Smooth muscle cell of the pulmonary artery (primary cell): ENCODE data around the gene HLA-DQA2. TPM values are rescaled to one million over a fixed set of nuclear protein-coding genes. Genes with fewer than 3 reads are reported as not detected.

Experiments
- total RNA-seq: library from RNA; depleted of rRNA; stranded (reverse); fragments of >200 nt; gene quantifications from 2 replicates; pipeline ENCODE4 v1.2.3, GENCODE V29; 2014

The HLA-DQA2 gene
- not detected in 2 replicates for total RNA-seq

GRCh38 chr6:32741031-32741960 is at the start of gene HLA-DQA2:
Gene HLA-DQA2 (plus strand): TSS chr6:32741391. CDS start chr6:32741444, 53 bp downstream.

GRCh38 chr6:32763421-32763820 is 22.2 kb downstream of the HLA-DQA2 start, which contains the start of gene HLA-DQB2:
Gene HLA-DQB2 (minus strand): TSS chr6:32763532. CDS start chr6:32763470, 62 bp downstream.

Other genes with a start within 250 kb of the HLA-DQA2 start
- not detected in 2 replicates for gene HLA-DRB5, start 211.1 kb upstream of the HLA-DQA2 start, total RNA-seq
- 1.3 TPM in 1 of 2 replicates, not detected in the other for gene HLA-DRB1, start 151.5 kb upstream of the HLA-DQA2 start, total RNA-seq
- gene HLA-DQA1, start 104.0 kb upstream of the HLA-DQA2 start, total RNA-seq = 0.20 TPM in 1 of 2 replicates, not detected in the other
- gene HLA-DQB1, start 74.7 kb upstream of the HLA-DQA2 start, total RNA-seq = not detected in 2 replicates
- not detected in 2 replicates for gene HLA-DQB2, start 22.1 kb downstream of the HLA-DQA2 start, total RNA-seq
- 0.10 and 0.20 TPM in 2 replicates for gene HLA-DOB, start 75.6 kb downstream of the HLA-DQA2 start, total RNA-seq
- 19.5 and 33.5 TPM in 2 replicates for gene TAP2, start 97.3 kb downstream of the HLA-DQA2 start, total RNA-seq
- gene PSMB8, start 102.7 kb downstream of the HLA-DQA2 start, total RNA-seq = 33.5 and 35.4 TPM in 2 replicates
- 41.1 and 52.4 TPM in 2 replicates for gene TAP1, start 112.3 kb downstream of the HLA-DQA2 start, total RNA-seq
- gene PSMB9, start 112.8 kb downstream of the HLA-DQA2 start, total RNA-seq = 13.4 and 23.3 TPM in 2 replicates
- gene HLA-DMB, start 199.6 kb downstream of the HLA-DQA2 start, total RNA-seq = 0.07 and 0.59 TPM in 2 replicates
- 3.3 and 8.5 TPM in 2 replicates for gene HLA-DMA, start 211.7 kb downstream of the HLA-DQA2 start, total RNA-seq
- gene BRD2, start 227.2 kb downstream of the HLA-DQA2 start, total RNA-seq = 84.5 and 93.0 TPM in 2 replicates